Activated CD4-positive, CD25-positive, alpha-beta regulatory T cell treated with anti-CD3 and anti-CD28 coated beads, Interleukin-2, amount 50 U/mL, for 24 hours (primary cell): ENCODE measurements around the gene CXCL14.
"Not testable (repeated sequence)": the region's sequence is repeated elsewhere in the genome, so short reads cannot be mapped to it uniquely, and the experiment has no call there.

Experiments used
- ATAC-seq, 2 donors: fragments of 150-1000 bp; cut with Tn5 transposase; one replicate each; pipeline ENCODE4 v1.10.0; 2021; ENCODE audit warnings: mild to moderate bottlenecking in 1 of 2, moderate library complexity in 1 of 2

CXCL14 gene

GRCh38 chr5:135541807-135542502 is 36.8 kb downstream of the CXCL14 start:
- ATAC-seq: no peak

DNA sequence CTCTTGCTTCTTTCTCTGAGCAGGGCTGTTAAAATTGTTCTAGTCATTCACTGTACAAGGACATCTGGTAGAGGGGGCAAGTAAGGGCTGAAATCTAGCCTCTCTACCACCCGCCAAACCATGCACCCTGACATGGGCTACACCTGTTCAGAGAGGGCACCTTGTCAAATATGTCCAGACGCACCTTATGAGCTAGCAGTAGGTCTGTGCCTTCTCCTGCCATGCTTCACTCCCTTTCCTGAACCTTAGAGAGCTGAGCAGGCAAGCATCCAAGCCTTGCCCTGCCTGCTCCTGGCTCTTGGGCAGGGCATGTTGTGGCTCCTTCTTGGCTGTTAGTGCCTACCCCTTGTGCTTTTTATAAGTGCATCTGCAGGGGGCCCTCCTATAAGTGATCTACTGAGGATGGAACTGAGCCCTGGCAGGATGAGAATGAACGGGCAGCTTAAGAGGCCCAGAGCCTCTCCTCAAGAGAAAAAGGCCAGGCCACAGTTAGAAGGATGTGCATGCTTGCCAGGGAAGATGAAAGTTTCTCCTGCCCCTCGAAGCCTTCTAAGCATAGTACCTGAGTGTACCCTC is 39.3 kb downstream of the CXCL14 start:
- no peak for ATAC-seq

GRCh38 chr5:135538261-135538660 is 40.5 kb downstream of the CXCL14 start:
- no peak for ATAC-seq

DNA sequence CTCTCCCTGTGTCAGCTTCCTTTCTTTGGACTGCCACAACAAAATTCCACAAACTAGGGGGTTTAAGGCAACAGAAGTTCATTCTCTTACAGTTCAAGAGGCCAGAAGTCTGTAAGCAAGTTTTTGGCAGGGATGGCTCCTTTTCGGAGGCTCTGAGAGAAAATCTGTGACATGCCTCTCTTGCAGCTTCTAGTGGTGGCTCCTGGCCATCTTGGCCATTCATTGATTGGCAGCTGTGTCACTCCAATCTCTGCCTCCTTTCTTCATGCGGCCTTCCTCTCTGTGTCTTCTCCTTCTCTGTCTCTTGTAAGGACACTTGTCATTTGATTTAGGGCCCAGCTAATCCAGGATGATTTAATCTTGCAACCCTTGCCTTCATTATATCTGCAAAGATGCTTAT is 41.0 kb downstream of the CXCL14 start:
- ATAC-seq: no peak

- no peak for ATAC-seq
Measured at GRCh38 chr5:135537271-135537670, 41.5 kb downstream of the CXCL14 start.

DNA sequence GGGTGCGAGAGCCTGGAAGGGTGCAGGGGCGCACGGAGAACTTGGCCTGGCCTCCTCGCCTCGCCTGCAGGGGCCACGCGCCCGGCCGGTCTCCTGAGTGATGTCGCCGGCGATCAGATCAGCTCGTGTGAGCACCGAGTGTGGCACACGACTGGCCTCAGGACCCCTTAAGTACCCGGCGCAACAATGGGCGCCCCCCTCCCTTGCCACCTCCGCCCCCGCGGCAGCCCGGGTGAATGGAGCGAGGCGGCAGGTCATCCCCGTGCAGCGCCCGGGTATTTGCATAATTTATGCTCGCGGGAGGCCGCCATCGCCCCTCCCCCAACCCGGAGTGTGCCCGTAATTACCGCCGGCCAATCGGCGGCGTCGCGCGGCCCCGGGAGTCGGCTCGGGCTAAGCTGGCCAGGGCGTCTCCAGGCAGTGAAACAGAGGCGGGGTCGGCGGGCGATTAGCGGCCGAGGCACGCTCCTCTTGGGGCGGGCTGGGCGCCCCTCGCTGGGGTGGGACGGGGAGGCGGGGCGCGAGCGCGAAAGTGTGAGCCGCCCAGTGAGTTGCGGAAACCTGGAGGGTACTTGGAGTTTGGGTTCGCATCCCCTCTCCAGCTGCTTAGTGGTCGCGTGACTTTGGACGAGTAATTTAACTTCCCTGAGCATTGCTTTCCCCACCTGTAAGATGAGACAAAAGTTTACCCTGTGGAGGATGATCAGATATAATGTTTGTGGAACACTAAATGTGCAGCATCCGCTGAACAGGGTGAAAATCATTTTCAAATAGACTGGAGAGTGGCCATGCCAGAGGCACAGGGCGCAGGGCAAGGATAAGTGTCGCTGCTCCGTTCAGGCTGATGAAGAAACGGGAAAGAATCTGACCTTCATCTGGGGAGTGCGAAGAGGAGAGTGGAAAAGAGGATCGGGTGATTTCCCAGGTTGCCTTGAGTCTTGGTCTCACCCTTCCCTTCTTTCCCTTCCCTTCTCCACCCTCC is 42.7 kb downstream of the CXCL14 start, which contains the start of gene NEUROG1:
TSS of gene NEUROG1 (minus strand) at position 145 of the 982 bp plus-strand sequence. CDS start 274 bp downstream, outside the sequence.
- no peak for ATAC-seq

DNA sequence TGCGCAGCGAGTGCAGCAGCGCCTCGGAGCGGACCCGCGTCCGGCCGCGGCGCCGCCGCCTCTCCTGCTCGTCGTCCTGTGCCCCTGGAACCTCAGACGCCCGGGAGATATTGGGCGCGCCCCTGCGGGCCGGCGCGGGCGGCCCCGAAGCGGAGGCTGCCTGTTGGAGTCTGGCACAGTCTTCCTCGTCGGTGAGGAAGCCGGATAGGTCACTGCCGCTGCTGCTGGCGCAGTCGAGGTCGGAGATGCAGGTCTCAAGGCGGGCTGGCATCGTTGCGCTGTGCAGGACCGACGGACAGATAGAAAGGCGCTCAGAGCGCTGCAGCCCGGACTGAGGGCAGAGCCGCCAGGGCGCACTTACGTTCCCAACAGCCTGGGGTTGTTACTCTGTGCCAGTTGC is 43.4 kb downstream of the CXCL14 start:
- ATAC-seq: no peak

- no peak for ATAC-seq
Measured at GRCh38 chr5:135534609-135535419, 44.0 kb downstream of the CXCL14 start.

DNA sequence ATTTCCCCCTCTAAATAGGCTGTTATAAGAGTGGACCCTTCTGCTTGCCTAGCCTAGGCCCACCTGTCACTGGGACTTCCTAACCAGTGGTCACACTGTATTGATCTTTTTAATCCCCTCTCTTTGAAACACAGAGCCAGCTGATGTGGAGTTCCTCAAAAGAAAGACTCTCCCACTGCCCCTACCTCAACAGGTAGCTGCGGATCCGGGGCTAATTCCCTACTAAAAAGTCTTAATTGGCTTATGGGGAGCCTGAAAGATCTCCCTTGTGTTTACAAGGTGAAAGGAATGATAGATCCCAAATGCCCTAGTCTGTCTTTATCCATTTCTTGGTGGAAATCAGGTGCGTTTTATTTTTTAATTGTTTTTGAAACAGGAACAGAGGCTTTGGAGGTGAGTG is 45.0 kb downstream of the CXCL14 start:
- no peak for ATAC-seq

DNA sequence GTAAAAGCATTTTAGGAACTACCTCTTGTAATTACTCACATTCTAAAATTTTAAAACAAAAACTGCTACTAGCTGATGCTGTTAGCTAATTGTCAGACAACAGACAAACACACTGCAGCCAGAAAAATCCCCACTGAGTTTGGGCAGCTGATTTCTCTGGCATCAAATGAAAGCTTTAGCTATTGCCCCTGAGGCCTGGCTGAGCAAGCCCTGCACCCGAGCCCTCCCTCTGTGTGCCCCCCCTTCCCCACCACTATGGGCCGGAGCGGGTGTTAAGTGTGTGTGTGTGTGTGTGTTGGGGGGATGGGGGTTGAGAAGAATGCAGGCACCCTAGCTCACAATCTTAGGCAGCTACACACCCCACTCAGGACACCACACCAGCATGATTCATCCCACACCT is 45.5 kb downstream of the CXCL14 start:
- no peak for ATAC-seq

- ATAC-seq: not testable (repeated sequence)
Measured at GRCh38 chr5:135529576-135529975, 49.2 kb downstream of the CXCL14 start.

- no peak for ATAC-seq
Measured at GRCh38 chr5:135526924-135527323, 51.9 kb downstream of the CXCL14 start.

DNA sequence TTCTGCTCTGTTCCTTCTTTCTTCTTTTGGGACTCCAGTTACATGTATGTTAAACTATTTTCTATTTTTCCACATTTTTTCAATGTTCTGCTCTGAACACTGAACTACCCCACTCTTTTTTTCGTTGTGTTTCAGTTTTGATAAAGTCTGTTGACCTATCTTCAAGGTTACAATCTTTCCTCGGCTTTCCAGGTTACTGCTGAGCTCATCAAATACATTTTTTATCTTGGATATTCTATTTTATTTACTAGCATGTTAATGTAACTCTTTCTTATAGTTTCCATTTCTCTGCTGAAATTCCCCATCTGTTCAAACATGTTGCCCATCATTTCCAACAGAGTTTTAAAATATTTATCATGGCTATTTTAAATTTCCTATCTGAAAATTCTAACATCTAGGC is 56.8 kb downstream of the CXCL14 start:
- ATAC-seq: no peak
